ENCODE measurements around the gene WDR46. TPM values are rescaled to one million over a fixed set of nuclear protein-coding genes. Genes with fewer than 3 reads are reported as not detected.

WDR46 gene
- total RNA-seq, 1 experiment from 2014 or later = 90.6 TPM

DNA sequence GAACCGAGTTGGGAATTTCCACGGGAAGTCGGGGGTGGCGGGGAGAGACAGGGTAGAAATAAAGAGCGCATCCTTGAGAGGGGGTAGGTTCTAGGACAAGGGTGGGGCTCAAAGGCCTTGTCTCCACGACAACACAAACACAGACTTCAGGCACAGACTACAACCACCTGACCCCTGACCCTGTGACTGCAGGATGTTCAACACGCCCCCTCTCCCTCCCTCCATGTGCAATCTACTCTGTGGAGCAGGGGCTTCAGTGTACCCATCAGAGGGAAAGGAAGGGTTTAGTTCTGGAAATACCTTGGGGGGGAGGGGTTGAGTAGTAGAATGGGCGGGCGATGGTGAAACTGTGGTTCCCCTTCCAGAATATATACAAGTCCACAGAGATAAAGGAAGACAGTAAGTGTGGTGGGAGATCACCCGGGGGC is 25.5 kb upstream of the WDR46 start (continued):
- no peak for TF ChIP-seq SIN3A (IDR thresholded peaks at IDR 0.05; ENCODE audit: low read depth)
- TF ChIP-seq ZNF274 (IDR thresholded peaks at IDR 0.05; ENCODE audit: low read depth, low read length) = no peak
- no peak for TF ChIP-seq ELF1 (IDR thresholded peaks at IDR 0.05; ENCODE audit: borderline replicate concordance, low read depth)
- TF ChIP-seq EGR1 (IDR thresholded peaks at IDR 0.05; ENCODE audit: low read depth) = no peak
- TF ChIP-seq ZFX (IDR thresholded peaks at IDR 0.05) = no peak

DNA sequence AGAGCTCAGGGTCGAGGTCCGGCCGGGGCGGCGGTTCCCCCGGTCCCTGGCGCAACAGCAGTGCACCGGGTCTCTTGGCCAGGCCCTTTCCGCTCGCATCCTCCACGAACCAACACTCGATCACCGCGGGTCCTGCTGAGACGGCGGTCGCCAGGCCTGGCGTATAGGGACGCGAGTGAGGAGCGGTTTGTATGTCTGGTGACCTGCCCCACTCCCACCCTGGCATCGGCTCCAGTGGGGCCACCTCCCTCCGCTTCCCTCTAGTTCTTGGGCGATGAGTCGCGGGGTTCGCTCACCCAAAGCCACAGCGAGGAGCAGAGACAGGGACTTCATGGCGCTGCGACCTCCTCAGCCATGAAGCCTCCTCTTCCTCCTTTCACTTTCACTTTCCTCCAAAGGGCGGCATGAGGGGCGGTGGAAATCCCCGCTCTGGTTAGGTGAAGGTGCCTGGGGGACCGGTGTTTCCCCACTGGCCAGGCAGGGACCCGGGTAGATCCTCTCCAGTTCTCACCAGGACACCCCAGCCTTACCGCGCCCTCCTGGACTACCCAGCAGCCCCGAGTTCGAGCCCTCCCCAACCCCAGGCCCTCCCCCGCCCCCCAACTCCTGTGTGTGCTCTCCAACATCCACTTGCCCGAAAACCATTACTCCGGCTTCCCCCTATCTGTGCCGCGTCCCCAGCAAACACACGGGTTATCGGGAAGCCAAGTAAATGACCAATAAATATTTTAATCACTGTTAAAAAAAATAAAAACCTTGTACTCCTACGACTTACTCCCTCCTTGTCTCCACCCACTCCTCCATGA is 24.9 kb upstream of the WDR46 start, which contains the start of gene TAPBP:
TSS of gene TAPBP (minus strand) at position 370 of the 806 bp plus-strand sequence. CDS start at position 333, 37 bp downstream.
- CTCF ChIA-PET = no interaction called here
- intact Hi-C loops (cut with micrococcal nuclease) = loop anchor here (2.0 kb wide), 1 partner anchor 15 kb away; the partner anchor contains the start of gene RGL2
- H3K9me3 ChIP-seq (ENCODE audit: control insufficient read depth in 1 of 2, insufficient read depth in 1 of 2, low read depth in 1 of 2, low read length in 2 of 2) = no peaks in the 10 kb centered on the region

More for the DNA sequence above, 24.9 kb upstream of the WDR46 start, which contains the start of gene TAPBP:
- Histone ChIP-seq H3K27ac (ENCODE audit: low read depth, low read length) (peak within 1 kb of the TSS; percentile 89), H3K4me3 (replicated peaks in 1 of 2; ENCODE audit: low read depth in 1 of 2, low read length in 2 of 2) (peak within 1 kb of the TSS; percentile 78 to 91), H3K27me3 (ENCODE audit: insufficient read depth, low read length) (no peaks in the 10 kb centered on the region), H3K4me2 (ENCODE audit: low read length) (peak within 1 kb of the TSS; percentile 95), H3K36me3 (ENCODE audit: control insufficient read depth in 1 of 2, insufficient read depth in 2 of 2, low read length in 2 of 2) (peaks cover 4 to 7% of the 10 kb centered on the region in 2 experiments; a peak in 3 of 4 replicates), H3K9me2 (ENCODE audit: insufficient read depth) (no peaks in the 10 kb centered on the region), H3K4me1 (ENCODE audit: control insufficient read depth in 1 of 2, insufficient read depth in 2 of 2, low read length in 2 of 2) (peaks cover 33 to 45% of the 10 kb centered on the region in 2 experiments), H4K20me1 (ENCODE audit: insufficient read depth) (no peaks in the 10 kb centered on the region), H3K9ac (ENCODE audit: low read length) (peak within 1 kb of the TSS; percentile 92), H2AFZ (ENCODE audit: low read depth, low read length, poor library complexity, severe bottlenecking) (peak within 1 kb of the TSS; percentile 93), H3K79me2 (ENCODE audit: insufficient read depth, low read length) (peaks cover 27% of the 10 kb centered on the region)
- TF ChIP-seq EGR1 (IDR thresholded peaks at IDR 0.05; ENCODE audit: low read depth) (no peak), FOSL1 (IDR thresholded peaks at IDR 0.05; ENCODE audit: low read depth) (no peak), POLR2A (IDR thresholded peaks at IDR 0.05; ENCODE audit: borderline replicate concordance, extremely low read depth, insufficient read depth, insufficient read length) (peak; percentile 49), ZNF274 (IDR thresholded peaks at IDR 0.05; ENCODE audit: low read depth, low read length) (no peak), ELF1 (IDR thresholded peaks at IDR 0.05; ENCODE audit: borderline replicate concordance, low read depth) (no peak), CEBPB (IDR thresholded peaks at IDR 0.05; ENCODE audit: low read depth) (no peak), POLR2AphosphoS5 (IDR thresholded peaks at IDR 0.05; ENCODE audit: low read depth, low read length) (peak; percentile 53), ZFX (IDR thresholded peaks at IDR 0.05) (peak; percentile 56; the same call in 1 of the 2 replicates), YY1 (IDR thresholded peaks at IDR 0.05; ENCODE audit: extremely low read depth, insufficient replicate concordance, low read depth, low read length) (no peak), ZBTB33 (IDR thresholded peaks at IDR 0.05; ENCODE audit: extremely low read depth, insufficient replicate concordance, low read length) (no peak), EZH2 (IDR thresholded peaks at IDR 0.05) (no peak)
- RAD21 ChIA-PET (ENCODE audit: low non-redundant PET in 1 of 2, low total read pairs in 2 of 2, uncharacterized antibody in 2 of 2, unreplicated experiment in 2 of 2) = no interaction called here
- ATAC-seq (peak; percentile 24), DNase-seq (ENCODE audit: low read depth, low spot score) (no peak)
- BruUV-seq (replicated peaks) = TSS peak; percentile 61
- POLR2A ChIA-PET = no interaction called here

Measured in HCT116 (cell line).